Lung (tissue), 12 donors: ENCODE results near the gene ARHGEF17. TPM values are rescaled to one million over a fixed set of nuclear protein-coding genes. Genes with fewer than 3 reads are reported as not detected.

Experiments
- ATAC-seq: fragments of 200-7000 bp; cut with Tn5 transposase; one replicate; pipeline ENCODE4 v1.9.1; 2020; ENCODE audit warnings: moderate number of reproducible peaks; ENCODE audit not compliant: insufficient read depth, low FRiP score
- DNase-seq, 3 donors: peaks; one replicate each; pipeline ENCODE4 v3.0.0-alpha.2; 2013 to 2017
- H3K27ac ChIP-seq, 2 donors: one replicate each; pipeline ENCODE4 v1.5.1; 2013; ENCODE audit warnings: mild to moderate bottlenecking in 2 of 2, moderate library complexity in 2 of 2, control low read depth in 1 of 2, inconsistent platforms in 1 of 2, low read depth in 1 of 2, low read length in 1 of 2
- H3K27me3 ChIP-seq, 3 donors: one replicate each; pipeline ENCODE4 v1.5.1; 2013; ENCODE audit warnings: low read length in 2 of 3; ENCODE audit not compliant: control insufficient read depth in 3 of 3, insufficient read depth in 3 of 3
- H3K36me3 ChIP-seq, 4 donors: one replicate each; pipeline ENCODE4 v1.5.1; 2013; ENCODE audit warnings: low read length in 4 of 4, mild to moderate bottlenecking in 1 of 4, moderate library complexity in 1 of 4; ENCODE audit not compliant: control insufficient read depth in 4 of 4, insufficient read depth in 4 of 4
- H3K4me1 ChIP-seq, 5 donors: one replicate each; pipeline ENCODE4 v1.5.1; 2013; ENCODE audit warnings: low read length in 5 of 5, mild to moderate bottlenecking in 2 of 5, moderate library complexity in 1 of 5; ENCODE audit not compliant: control insufficient read depth in 5 of 5, insufficient read depth in 5 of 5
- H3K4me3 ChIP-seq: one replicate; pipeline ENCODE4 v1.5.1; 2013; ENCODE audit warnings: mild to moderate bottlenecking, control low read depth, moderate library complexity
- H3K9ac ChIP-seq, 2 donors: one replicate each; pipeline ENCODE4 v1.5.1; 2013; ENCODE audit warnings: low read length in 2 of 2, control low read depth in 1 of 2; ENCODE audit not compliant: insufficient read depth in 1 of 2
- H3K9me3 ChIP-seq, 4 donors: one replicate each; pipeline ENCODE4 v1.5.1; 2013; ENCODE audit warnings: low read length in 3 of 4, mild to moderate bottlenecking in 1 of 4, moderate library complexity in 1 of 4; ENCODE audit not compliant: control insufficient read depth in 4 of 4, insufficient read depth in 3 of 4
- WGBS, 2 donors: extraction: QIAGEN DNeasy Blood & Tissue Kit; methylation state at CpG; one replicate each; pipeline ENCODE4 v1.1.7; 2013; 5-methylcytosine and 5-hydroxymethylcytosine counted together
- polyA plus RNA-seq, 2 donors: library from polyadenylated mRNA; stranded (reverse); fragments of 200-250 nt; gene quantifications; one replicate each; pipeline ENCODE4 v1.2.1, GENCODE V29; 2013
- total RNA-seq, 2 donors: library from RNA; depleted of rRNA in 1 of 2; stranded (reverse); fragments of >200 nt in 1 of 2; gene quantifications; one replicate each; pipeline ENCODE4 v1.2.1, GENCODE V29; 2014 to 2021
- TF ChIP-seq, protein P1 (sequence below): IDR thresholded peaks from 2 replicates; pipeline ENCODE4 v1.5.1; 2012; ENCODE audit warnings: mild to moderate bottlenecking; ENCODE audit errors: control extremely low read depth, extremely low read depth
- donor health status: control.
- donor health status: control.
- donor health status: Bipolar disorder and iron deficiency.
- donor health status: healthy.
- donor health status: DM: yes; HTN: yes; CAD: no.

ARHGEF17 gene
- total and polyA plus RNA-seq, 4 donors: 27.9 to 74.6 (median 53.5) TPM

DNA sequence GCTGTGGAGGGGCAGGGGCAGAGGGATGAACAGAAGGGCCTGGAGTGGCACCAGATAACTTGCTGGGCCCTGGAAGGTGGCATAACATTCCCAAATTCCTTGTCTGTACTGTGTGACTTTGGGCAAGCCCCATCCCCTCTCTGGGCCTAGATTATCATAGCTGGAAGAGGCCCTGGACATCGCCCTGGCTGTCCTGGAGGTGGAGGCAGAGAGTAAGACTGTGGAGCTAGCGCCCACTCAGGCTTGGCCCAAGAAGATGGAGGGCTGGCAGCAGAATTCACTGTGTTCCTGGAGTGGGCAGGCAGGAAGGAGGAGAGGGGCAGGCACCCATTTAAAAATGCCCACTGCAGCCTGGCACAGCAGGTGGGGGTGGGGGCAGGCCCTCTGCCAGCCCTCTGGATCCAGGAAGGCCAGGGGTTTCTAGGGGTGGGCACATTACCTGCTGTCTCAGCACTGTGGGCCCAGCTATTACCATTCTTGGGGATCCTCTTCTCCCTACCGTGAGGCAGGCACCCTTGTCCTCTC lies 22.6 kb downstream of the ARHGEF17 start:
- TF ChIP-seq, protein P1, sequence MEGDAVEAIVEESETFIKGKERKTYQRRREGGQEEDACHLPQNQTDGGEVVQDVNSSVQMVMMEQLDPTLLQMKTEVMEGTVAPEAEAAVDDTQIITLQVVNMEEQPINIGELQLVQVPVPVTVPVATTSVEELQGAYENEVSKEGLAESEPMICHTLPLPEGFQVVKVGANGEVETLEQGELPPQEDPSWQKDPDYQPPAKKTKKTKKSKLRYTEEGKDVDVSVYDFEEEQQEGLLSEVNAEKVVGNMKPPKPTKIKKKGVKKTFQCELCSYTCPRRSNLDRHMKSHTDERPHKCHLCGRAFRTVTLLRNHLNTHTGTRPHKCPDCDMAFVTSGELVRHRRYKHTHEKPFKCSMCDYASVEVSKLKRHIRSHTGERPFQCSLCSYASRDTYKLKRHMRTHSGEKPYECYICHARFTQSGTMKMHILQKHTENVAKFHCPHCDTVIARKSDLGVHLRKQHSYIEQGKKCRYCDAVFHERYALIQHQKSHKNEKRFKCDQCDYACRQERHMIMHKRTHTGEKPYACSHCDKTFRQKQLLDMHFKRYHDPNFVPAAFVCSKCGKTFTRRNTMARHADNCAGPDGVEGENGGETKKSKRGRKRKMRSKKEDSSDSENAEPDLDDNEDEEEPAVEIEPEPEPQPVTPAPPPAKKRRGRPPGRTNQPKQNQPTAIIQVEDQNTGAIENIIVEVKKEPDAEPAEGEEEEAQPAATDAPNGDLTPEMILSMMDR: no peak
- Histone ChIP-seq H3K4me1 (peaks cover 25 to 73% (median 36%) of the 10 kb centered on the region in 5 donors), H3K9me3 (no peaks in the 10 kb centered on the region), H3K27ac (peak overlapping the region in 1 of 2 donors; percentile 13), H3K27me3 (no peaks in the 10 kb centered on the region), H3K9ac (peak overlapping the region; percentile 32 to 36), H3K4me3 (no peak overlapping the region), H3K36me3 (no peaks in the 10 kb centered on the region)
- 54 to 63% methylated on average over 3 of the region's 3 CpGs for WGBS, 2 donors
- no peak for ATAC-seq
- peak; percentile 58 to 62 (median 59) for DNase-seq

- peaks cover 0 to 3% (median 1%) of the 10 kb centered on the region in 4 donors for H3K36me3 ChIP-seq
- H3K4me3 ChIP-seq: no peak overlapping the region
- H3K27me3 ChIP-seq: no peaks in the 10 kb centered on the region
- ATAC-seq (no peak), DNase-seq (peak; percentile 86 to 90 (median 87))
- H3K9ac ChIP-seq: peak overlapping the region; percentile 32 to 36
- H3K4me1 ChIP-seq: peaks cover 25 to 69% (median 36%) of the 10 kb centered on the region in 5 donors
- TF ChIP-seq, protein P1: no peak
- H3K9me3 ChIP-seq: no peaks in the 10 kb centered on the region
- H3K27ac ChIP-seq: peak overlapping the region; percentile 13 to 24
- WGBS, 2 donors: 57 to 76% methylated on average over 4 of the region's 4 CpGs
Measured at GRCh38 chr11:73331138-73331916, 23.3 kb downstream of the ARHGEF17 start.

DNA sequence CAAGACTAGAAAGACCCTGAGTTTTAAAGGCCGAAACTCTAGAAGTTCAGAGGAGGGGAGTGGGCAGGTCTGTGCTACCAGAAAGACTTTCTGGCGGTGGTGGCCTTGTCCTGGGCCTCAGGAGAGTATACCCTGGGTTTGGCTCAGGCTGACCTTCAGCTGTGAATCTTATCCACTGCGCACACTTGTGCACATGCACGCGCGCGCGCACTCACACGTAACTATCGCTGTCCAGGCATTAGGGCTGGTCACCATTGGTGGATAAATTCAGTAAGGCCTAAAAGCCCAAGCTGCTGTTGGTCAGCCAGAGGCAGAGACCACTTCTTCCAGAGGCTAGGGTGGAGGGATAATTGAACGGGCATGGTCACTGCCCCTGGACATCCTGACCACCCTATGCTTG lies 25.1 kb downstream of the ARHGEF17 start:
- TF ChIP-seq, protein P1: no peak
- Histone ChIP-seq H3K27ac (peak overlapping the region; percentile 34 to 60), H3K9me3 (no peaks in the 10 kb centered on the region), H3K27me3 (no peaks in the 10 kb centered on the region), H3K4me1 (peaks cover 24 to 62% (median 36%) of the 10 kb centered on the region in 5 donors), H3K9ac (no peak overlapping the region), H3K36me3 (peaks cover 0 to 8% (median 2%) of the 10 kb centered on the region in 4 donors), H3K4me3 (no peak overlapping the region)
- 89 to 95% methylated on average over 11 of the region's 11 CpGs for WGBS, 2 donors
- no peak for ATAC-seq
- no peak for DNase-seq
